ENCODE results near the gene AOAH.

- TF ChIP-seq CTCF (IDR thresholded peaks at IDR 0.05; ENCODE audit: borderline replicate concordance, extremely low read depth, low read length, poor library complexity, severe bottlenecking) (no peak), EZH2 (IDR thresholded peaks at IDR 0.05; ENCODE audit: borderline replicate concordance, low read depth, low read length, severe bottlenecking) (no peak)
Measured at GRCh38 chr7:36509962-36510361, 214.3 kb downstream of the AOAH start.

Measured in DND-41 (cell line).